Smooth muscle cell (in vitro differentiated cells): Measurements from ENCODE around the gene GLRX. TPM values are rescaled to one million over a fixed set of nuclear protein-coding genes. Genes with fewer than 3 reads are reported as not detected.
A peak's percentile ranks its signal among the peaks of the same experiment; 100 is the strongest.

ENCODE experiments used
- DNase-seq: peaks from one replicate; lab custom pipeline; 2025; ENCODE audit not compliant: unreplicated experiment; lab: John Stamatoyannopoulos, UW
- H2AFZ ChIP-seq: fragments of 200-600 bp; sonication (generic); 2 replicates; pipeline ENCODE4 v1.6.0; 2016; ENCODE audit warnings: antibody characterized with exemption, low read depth, mild to moderate bottlenecking
- H3F3A ChIP-seq: fragments of 200-600 bp; sonication (generic); 2 replicates; pipeline ENCODE4 v1.6.0; 2017; ENCODE audit warnings: antibody characterized with exemption, low read depth
- H3K27ac ChIP-seq: fragments of 200-600 bp; sonication (generic); 2 replicates; pipeline ENCODE4 v1.5.1; 2016; ENCODE audit warnings: low read depth, mild to moderate bottlenecking
- H3K27me3 ChIP-seq: fragments of 200-600 bp; sonication (generic); 2 replicates; pipeline ENCODE4 v1.6.1; 2016; ENCODE audit warnings: low read depth, mild to moderate bottlenecking
- H3K36me3 ChIP-seq: fragments of 200-600 bp; sonication (generic); 2 replicates; pipeline ENCODE4 v1.5.1; 2016; ENCODE audit warnings: low read depth
- H3K4me1 ChIP-seq: fragments of 200-600 bp; sonication (generic); 2 replicates; pipeline ENCODE4 v1.5.1; 2016; ENCODE audit warnings: low read depth
- H3K4me2 ChIP-seq: fragments of 200-600 bp; sonication (generic); 2 replicates; pipeline ENCODE4 v1.6.0; 2016; ENCODE audit warnings: mild to moderate bottlenecking
- H3K4me3 ChIP-seq: fragments of 200-600 bp; sonication (generic); 2 replicates; pipeline ENCODE4 v1.5.1; 2016; ENCODE audit warnings: mild to moderate bottlenecking
- H3K79me2 ChIP-seq: fragments of 200-600 bp; sonication (generic); 2 replicates; pipeline ENCODE4 v1.6.0; 2016; ENCODE audit warnings: low read depth, mild to moderate bottlenecking
- H3K9ac ChIP-seq: fragments of 200-600 bp; sonication (generic); 2 replicates; pipeline ENCODE4 v1.6.0; 2016; ENCODE audit warnings: low read depth
- H3K9me3 ChIP-seq: fragments of 200-600 bp; sonication (generic); replicated peaks from 2 replicates; pipeline ENCODE4 v1.5.1; 2016; ENCODE audit warnings: low read depth
- H4K20me1 ChIP-seq: fragments of 200-600 bp; sonication (generic); 2 replicates; pipeline ENCODE4 v1.6.0; 2016; ENCODE audit warnings: low read depth
- CTCF ChIP-seq: fragments of 200-600 bp; sonication (generic); IDR thresholded peaks from 2 replicates; pipeline ENCODE4 v1.5.1; 2017; ENCODE audit warnings: borderline replicate concordance, mild to moderate bottlenecking, antibody characterized with exemption; ENCODE audit not compliant: insufficient read depth, poor library complexity, severe bottlenecking
- WGBS: methylation state at CpG from one replicate; pipeline ENCODE4 v1.1.7; 2016; ENCODE audit warnings: low lambda C conversion rate; 5-methylcytosine and 5-hydroxymethylcytosine counted together
- polyA plus RNA-seq: library from polyadenylated mRNA; unstranded; fragments of >200 nt; fragmentation: Nextera tagmentation; extraction: Ambion mirVana; gene quantifications from 2 replicates; pipeline ENCODE4 v1.2.1, GENCODE V29; 2016
- total RNA-seq: library from RNA; depleted of rRNA; stranded (reverse); fragments of >200 nt; gene quantifications from 2 replicates; pipeline ENCODE4 v1.2.3, GENCODE V29; 2014

The GLRX gene
- total and polyA plus RNA-seq, 2 experiments from 2014 or later = 50.8 to 95.7 TPM

GRCh38 chr5:95821110-95822021, 1.2 kb downstream of the GLRX start:
- Histone ChIP-seq H3K4me2 (peak overlapping the region; percentile 88), H3K36me3 (no peaks in the 10 kb centered on the region), H3F3A (peaks cover 21% of the 10 kb centered on the region), H4K20me1 (peaks cover 48% of the 10 kb centered on the region), H2AFZ (peak overlapping the region; percentile 70), H3K9me3 (no peaks in the 10 kb centered on the region), H3K79me2 (peaks cover 41% of the 10 kb centered on the region), H3K4me3 (peak overlapping the region; percentile 78), H3K27me3 (no peaks in the 10 kb centered on the region), H3K4me1 (peaks cover 30% of the 10 kb centered on the region), H3K9ac (peak overlapping the region; percentile 81), H3K27ac (peak overlapping the region; percentile 96)
- WGBS = 63% methylated on average over 9 of the region's 9 CpGs
- DNase-seq = no peak
- no peak for TF ChIP-seq CTCF

- WGBS = 80% methylated on average over 14 of the region's 14 CpGs
- TF ChIP-seq CTCF = no peak
- no peaks in the 10 kb centered on the region for H3K36me3 ChIP-seq
- peaks cover 30% of the 10 kb centered on the region for H3K4me1 ChIP-seq
- H3K9ac ChIP-seq = peak overlapping the region; percentile 58
- no peaks in the 10 kb centered on the region for H3K9me3 ChIP-seq
- no peak overlapping the region for H3K4me3 ChIP-seq
- peak overlapping the region; percentile 67 for H3K27ac ChIP-seq
- peaks cover 54% of the 10 kb centered on the region for H4K20me1 ChIP-seq
- DNase-seq = no peak
- peak overlapping the region; percentile 63 for H3K4me2 ChIP-seq
- no peaks in the 10 kb centered on the region for H3K27me3 ChIP-seq
- H2AFZ ChIP-seq = no peak overlapping the region
- peaks cover 13% of the 10 kb centered on the region for H3F3A ChIP-seq
- peaks cover 42% of the 10 kb centered on the region for H3K79me2 ChIP-seq
Observed at GRCh38 chr5:95818181-95819147, 4.1 kb downstream of the GLRX start.

GRCh38 chr5:95817430-95817829, 5.1 kb downstream of the GLRX start:
- H3K9me3 ChIP-seq = no peaks in the 10 kb centered on the region
- no peaks in the 10 kb centered on the region for H3K27me3 ChIP-seq
- H3K9ac ChIP-seq = peak overlapping the region; percentile 58
- TF ChIP-seq CTCF = no peak
- peaks cover 10% of the 10 kb centered on the region for H3F3A ChIP-seq
- no peak overlapping the region for H3K4me3 ChIP-seq
- peaks cover 21% of the 10 kb centered on the region for H3K4me1 ChIP-seq
- no peaks in the 10 kb centered on the region for H3K36me3 ChIP-seq
- peak overlapping the region; percentile 63 for H3K4me2 ChIP-seq
- peaks cover 42% of the 10 kb centered on the region for H3K79me2 ChIP-seq
- WGBS = 24% methylated on average over 12 of the region's 12 CpGs
- DNase-seq = no peak
- peak overlapping the region; percentile 67 for H3K27ac ChIP-seq
- peaks cover 54% of the 10 kb centered on the region for H4K20me1 ChIP-seq
- H2AFZ ChIP-seq = no peak overlapping the region
